Hepatocyte (in vitro differentiated cells): ENCODE data around the gene NRARP.

Source experiments
- CTCF ChIP-seq: fragments of 200-600 bp; sonication (generic); IDR thresholded peaks from 2 replicates; pipeline ENCODE4 v1.5.1; 2016; ENCODE audit warnings: antibody characterized with exemption, mild to moderate bottlenecking; ENCODE audit not compliant: poor library complexity
- EZH2 ChIP-seq: fragments of 200-600 bp; sonication (generic); IDR thresholded peaks from 2 replicates; pipeline ENCODE4 v1.6.1; 2016; ENCODE audit warnings: antibody characterized with exemption, mild to moderate bottlenecking, borderline replicate concordance
- EZH2phosphoT487 ChIP-seq: fragments of 200-600 bp; sonication (generic); IDR thresholded peaks from one replicate; pipeline ENCODE4 v1.6.1; 2018; ENCODE audit warnings: antibody characterized with exemption, mild to moderate bottlenecking, low read depth, moderate library complexity; ENCODE audit not compliant: unreplicated experiment, severe bottlenecking

GRCh38 chr9:137311171-137311985, 9.3 kb upstream of the NRARP start:
- TF ChIP-seq EZH2phosphoT487, result no peak
- TF ChIP-seq CTCF, result no peak
- no peak for TF ChIP-seq EZH2
